ENCODE measurements around the gene CSRP3. TPM values are rescaled to one million over a fixed set of nuclear protein-coding genes. Genes with fewer than 3 reads are reported as not detected.

CSRP3 gene
- total RNA-seq, 1 experiment from 2014 or later, result not detected

GRCh38 chr11:19162951-19163505, 38.8 kb downstream of the CSRP3 start:
- Histone ChIP-seq H3K27ac (no peak overlapping the region), H3K4me2 (no peak overlapping the region), H3K9me3 (ENCODE audit: insufficient read depth, low read depth) (no peaks in the 10 kb centered on the region), H3K4me3 (no peak overlapping the region), H3F3A (ENCODE audit: insufficient read depth, low read depth) (peaks cover 3% of the 10 kb centered on the region; the same call in 1 of the 2 replicates), H2AFZ (no peak overlapping the region), H3K79me2 (ENCODE audit: low read depth) (no peaks in the 10 kb centered on the region), H3K27me3 (ENCODE audit: insufficient read depth, low read depth) (no peaks in the 10 kb centered on the region), H3K9me2 (ENCODE audit: insufficient read depth) (no peaks in the 10 kb centered on the region), H4K20me1 (ENCODE audit: insufficient read depth) (no peaks in the 10 kb centered on the region), H3K36me3 (ENCODE audit: low read depth) (peaks cover 59% of the 10 kb centered on the region), H3K4me1 (replicated peaks; ENCODE audit: insufficient read depth) (no peaks in the 10 kb centered on the region)
- ChIA-PET POLR2A (ENCODE audit: unreplicated experiment) (no interaction called here), CTCF (no interaction called here)
- DNase-seq, result no peak
- TF ChIP-seq, protein P1, sequence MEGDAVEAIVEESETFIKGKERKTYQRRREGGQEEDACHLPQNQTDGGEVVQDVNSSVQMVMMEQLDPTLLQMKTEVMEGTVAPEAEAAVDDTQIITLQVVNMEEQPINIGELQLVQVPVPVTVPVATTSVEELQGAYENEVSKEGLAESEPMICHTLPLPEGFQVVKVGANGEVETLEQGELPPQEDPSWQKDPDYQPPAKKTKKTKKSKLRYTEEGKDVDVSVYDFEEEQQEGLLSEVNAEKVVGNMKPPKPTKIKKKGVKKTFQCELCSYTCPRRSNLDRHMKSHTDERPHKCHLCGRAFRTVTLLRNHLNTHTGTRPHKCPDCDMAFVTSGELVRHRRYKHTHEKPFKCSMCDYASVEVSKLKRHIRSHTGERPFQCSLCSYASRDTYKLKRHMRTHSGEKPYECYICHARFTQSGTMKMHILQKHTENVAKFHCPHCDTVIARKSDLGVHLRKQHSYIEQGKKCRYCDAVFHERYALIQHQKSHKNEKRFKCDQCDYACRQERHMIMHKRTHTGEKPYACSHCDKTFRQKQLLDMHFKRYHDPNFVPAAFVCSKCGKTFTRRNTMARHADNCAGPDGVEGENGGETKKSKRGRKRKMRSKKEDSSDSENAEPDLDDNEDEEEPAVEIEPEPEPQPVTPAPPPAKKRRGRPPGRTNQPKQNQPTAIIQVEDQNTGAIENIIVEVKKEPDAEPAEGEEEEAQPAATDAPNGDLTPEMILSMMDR (conservative IDR thresholded peaks at IDR 0.05), result no peak
- TF ChIP-seq EZH2 (IDR thresholded peaks at IDR 0.05; ENCODE audit: low read depth), result no peak
- no TSS peak for BruUV-seq (replicated peaks)
- intact Hi-C loops (cut with micrococcal nuclease; ENCODE audit: unreplicated experiment), result loop anchor here (5.0 kb wide), 1 partner anchor 389 kb away; no protein-coding TSS in a partner anchor

GRCh38 chr11:19161651-19162050, 40.1 kb downstream of the CSRP3 start:
- no peak overlapping the region for H2AFZ ChIP-seq
- POLR2A ChIA-PET (ENCODE audit: unreplicated experiment), result no interaction called here
- no peaks in the 10 kb centered on the region for H4K20me1 ChIP-seq (ENCODE audit: insufficient read depth)
- H3K4me3 ChIP-seq, result no peak overlapping the region
- H3K27me3 ChIP-seq (ENCODE audit: insufficient read depth, low read depth), result no peaks in the 10 kb centered on the region
- H3F3A ChIP-seq (ENCODE audit: insufficient read depth, low read depth), result peaks cover 5% of the 10 kb centered on the region; the same call in 1 of the 2 replicates
- BruUV-seq (replicated peaks), result no TSS peak
- H3K4me1 ChIP-seq (replicated peaks; ENCODE audit: insufficient read depth), result no peaks in the 10 kb centered on the region
- no peak overlapping the region for H3K27ac ChIP-seq
- H3K9me3 ChIP-seq (ENCODE audit: insufficient read depth, low read depth), result no peaks in the 10 kb centered on the region
- no peaks in the 10 kb centered on the region for H3K79me2 ChIP-seq (ENCODE audit: low read depth)
- TF ChIP-seq EZH2 (IDR thresholded peaks at IDR 0.05; ENCODE audit: low read depth), result no peak
- TF ChIP-seq, protein P1 (conservative IDR thresholded peaks at IDR 0.05), result no peak
- intact Hi-C loops (cut with micrococcal nuclease; ENCODE audit: unreplicated experiment), result loop anchor here (5.0 kb wide), 1 partner anchor 391 kb away; no protein-coding TSS in a partner anchor
- DNase-seq, result no peak
- no peaks in the 10 kb centered on the region for H3K9me2 ChIP-seq (ENCODE audit: insufficient read depth)
- peaks cover 68% of the 10 kb centered on the region for H3K36me3 ChIP-seq (ENCODE audit: low read depth)
- CTCF ChIA-PET, result no interaction called here
- H3K4me2 ChIP-seq, result no peak overlapping the region

GRCh38 chr11:19160847-19161246, 40.9 kb downstream of the CSRP3 start:
- Histone ChIP-seq H3K79me2 (ENCODE audit: low read depth) (no peaks in the 10 kb centered on the region), H3K4me1 (replicated peaks; ENCODE audit: insufficient read depth) (no peaks in the 10 kb centered on the region), H3K36me3 (ENCODE audit: low read depth) (peaks cover 68% of the 10 kb centered on the region), H3K9me2 (ENCODE audit: insufficient read depth) (no peaks in the 10 kb centered on the region), H3K27me3 (ENCODE audit: insufficient read depth, low read depth) (no peaks in the 10 kb centered on the region), H3K4me3 (no peak overlapping the region), H3K4me2 (no peak overlapping the region), H2AFZ (no peak overlapping the region), H4K20me1 (ENCODE audit: insufficient read depth) (no peaks in the 10 kb centered on the region), H3K9me3 (ENCODE audit: insufficient read depth, low read depth) (no peaks in the 10 kb centered on the region), H3F3A (ENCODE audit: insufficient read depth, low read depth) (peaks cover 5% of the 10 kb centered on the region; the same call in 1 of the 2 replicates), H3K27ac (no peak overlapping the region)
- BruUV-seq (replicated peaks), result no TSS peak
- CTCF ChIA-PET, result no interaction called here
- no peak for DNase-seq
- TF ChIP-seq, protein P1 (conservative IDR thresholded peaks at IDR 0.05), result peak; percentile 36; the same call in 1 of the 2 replicates
- TF ChIP-seq EZH2 (IDR thresholded peaks at IDR 0.05; ENCODE audit: low read depth), result no peak
- POLR2A ChIA-PET (ENCODE audit: unreplicated experiment), result no interaction called here
- intact Hi-C loops (cut with micrococcal nuclease; ENCODE audit: unreplicated experiment), result loop anchor here (5.0 kb wide), 1 partner anchor 391 kb away; no protein-coding TSS in a partner anchor
